Neural progenitor cell (in vitro differentiated cells): Measurements from ENCODE around the gene HRH2.

Source experiments
- CTCF ChIP-seq: fragments of 200-600 bp; sonication (generic); IDR thresholded peaks from 2 replicates; pipeline ENCODE4 v1.5.1; 2017; ENCODE audit warnings: antibody characterized with exemption, mild to moderate bottlenecking
- EZH2 ChIP-seq: fragments of 200-600 bp; sonication (generic); IDR thresholded peaks from 2 replicates; pipeline ENCODE4 v1.6.1; 2017; ENCODE audit warnings: antibody characterized with exemption, mild to moderate bottlenecking, moderate library complexity
- EZH2phosphoT487 ChIP-seq: fragments of 200-600 bp; sonication (generic); IDR thresholded peaks from 2 replicates; pipeline ENCODE4 v1.6.1; 2017; ENCODE audit warnings: antibody characterized with exemption

GRCh38 chr5:175709276-175709781 is 51.5 kb downstream of the HRH2 start:
- no peak for TF ChIP-seq EZH2phosphoT487
- TF ChIP-seq CTCF = no peak
- TF ChIP-seq EZH2 = no peak
